GM19099 (cell line): ENCODE data around the gene PLCE1.

Experiments
- POLR2A ChIP-seq: IDR thresholded peaks from 3 replicates; pipeline ENCODE4 v1.6.1; 2011; ENCODE audit warnings: low read depth; ENCODE audit not compliant: insufficient read length; ENCODE audit errors: extremely low read depth

The PLCE1 gene

GRCh38 chr10:93993782-93994437 is at the start of gene PLCE1:
Gene PLCE1, plus strand, starts transcription at chr10:93993931. Its CDS starts 37,116 bp downstream, at chr10:94031047.
- TF ChIP-seq POLR2A: no peak

- TF ChIP-seq POLR2A: no peak
Measured at GRCh38 chr10:93945819-93946218, 47.9 kb upstream of the PLCE1 start.

GRCh38 chr10:93947055-93947454 is 46.7 kb upstream of the PLCE1 start:
- TF ChIP-seq POLR2A: no peak

GRCh38 chr10:93947524-93947923 is 46.2 kb upstream of the PLCE1 start:
- no peak for TF ChIP-seq POLR2A

GRCh38 chr10:93951905-93952304 is 41.8 kb upstream of the PLCE1 start:
- no peak for TF ChIP-seq POLR2A

- no peak for TF ChIP-seq POLR2A
Measured at GRCh38 chr10:93954299-93954698, 39.4 kb upstream of the PLCE1 start.

- no peak for TF ChIP-seq POLR2A
Measured at GRCh38 chr10:93954726-93955363, 38.9 kb upstream of the PLCE1 start.

GRCh38 chr10:93958834-93959233 is 34.9 kb upstream of the PLCE1 start:
- no peak for TF ChIP-seq POLR2A

- no peak for TF ChIP-seq POLR2A
Measured at GRCh38 chr10:93962973-93963372, 30.8 kb upstream of the PLCE1 start.

GRCh38 chr10:93963434-93963833 is 30.3 kb upstream of the PLCE1 start:
- no peak for TF ChIP-seq POLR2A

- TF ChIP-seq POLR2A: no peak
Measured at GRCh38 chr10:93965911-93966310, 27.8 kb upstream of the PLCE1 start.

GRCh38 chr10:93967756-93968155 is 26.0 kb upstream of the PLCE1 start:
- TF ChIP-seq POLR2A: no peak

- no peak for TF ChIP-seq POLR2A
Measured at GRCh38 chr10:93968540-93968945, 25.2 kb upstream of the PLCE1 start.

GRCh38 chr10:93973748-93974445 is 19.8 kb upstream of the PLCE1 start:
- TF ChIP-seq POLR2A: no peak

- TF ChIP-seq POLR2A: no peak
Measured at GRCh38 chr10:93977442-93977841, 16.3 kb upstream of the PLCE1 start.

- no peak for TF ChIP-seq POLR2A
Measured at GRCh38 chr10:93980486-93980885, 13.2 kb upstream of the PLCE1 start.
